ENCODE data around the gene TBC1D22A. TPM values are rescaled to one million over a fixed set of nuclear protein-coding genes. Genes with fewer than 3 reads are reported as not detected.

The TBC1D22A gene
- total RNA-seq, 1 donor from 2014 or later: 18.9 TPM

- peaks cover 30% of the 10 kb centered on the region for H3K4me1 Mint-ChIP-seq (ENCODE audit: low read depth)
- no peak overlapping the region for H3K4me3 Mint-ChIP-seq (ENCODE audit: unreplicated experiment)
- no peak for DNase-seq (ENCODE audit: low spot score)
- no peak overlapping the region for H3K27ac Mint-ChIP-seq (ENCODE audit: unreplicated experiment)
- peaks cover 3% of the 10 kb centered on the region for H3K36me3 Mint-ChIP-seq (ENCODE audit: low read depth)
- no peak for TF ChIP-seq CTCF (IDR thresholded peaks at IDR 0.05)
- no peaks in the 10 kb centered on the region for H3K9me3 Mint-ChIP-seq (ENCODE audit: low read depth)
- H3K27me3 Mint-ChIP-seq (ENCODE audit: low read depth): no peaks in the 10 kb centered on the region
Measured at GRCh38 chr22:46933040-46933930, 170.8 kb downstream of the TBC1D22A start.

- H3K4me1 Mint-ChIP-seq (ENCODE audit: low read depth): peaks cover 30% of the 10 kb centered on the region
- DNase-seq (ENCODE audit: low spot score): no peak
- peaks cover 3% of the 10 kb centered on the region for H3K36me3 Mint-ChIP-seq (ENCODE audit: low read depth)
- TF ChIP-seq CTCF (IDR thresholded peaks at IDR 0.05): no peak
- H3K9me3 Mint-ChIP-seq (ENCODE audit: low read depth): no peaks in the 10 kb centered on the region
- no peak overlapping the region for H3K4me3 Mint-ChIP-seq (ENCODE audit: unreplicated experiment)
- H3K27me3 Mint-ChIP-seq (ENCODE audit: low read depth): no peaks in the 10 kb centered on the region
- peak overlapping the region; percentile 45 for H3K27ac Mint-ChIP-seq (ENCODE audit: unreplicated experiment)
Measured at GRCh38 chr22:46934172-46934745, 171.8 kb downstream of the TBC1D22A start.

- no peak for TF ChIP-seq CTCF (IDR thresholded peaks at IDR 0.05)
- Mint-ChIP-seq H3K36me3 (ENCODE audit: low read depth) (peaks cover 3% of the 10 kb centered on the region), H3K4me3 (ENCODE audit: unreplicated experiment) (no peak overlapping the region), H3K9me3 (ENCODE audit: low read depth) (no peaks in the 10 kb centered on the region), H3K27me3 (ENCODE audit: low read depth) (no peaks in the 10 kb centered on the region), H3K27ac (ENCODE audit: unreplicated experiment) (peak overlapping the region; percentile 45), H3K4me1 (ENCODE audit: low read depth) (peaks cover 30% of the 10 kb centered on the region)
- DNase-seq (ENCODE audit: low spot score): no peak
Measured at GRCh38 chr22:46934746-46935491, 172.5 kb downstream of the TBC1D22A start.

- peaks cover 30% of the 10 kb centered on the region for H3K4me1 Mint-ChIP-seq (ENCODE audit: low read depth)
- H3K9me3 Mint-ChIP-seq (ENCODE audit: low read depth): no peaks in the 10 kb centered on the region
- TF ChIP-seq CTCF (IDR thresholded peaks at IDR 0.05): no peak
- peaks cover 2% of the 10 kb centered on the region for H3K36me3 Mint-ChIP-seq (ENCODE audit: low read depth)
- no peak overlapping the region for H3K4me3 Mint-ChIP-seq (ENCODE audit: unreplicated experiment)
- H3K27me3 Mint-ChIP-seq (ENCODE audit: low read depth): no peaks in the 10 kb centered on the region
- peak overlapping the region; percentile 59 for H3K27ac Mint-ChIP-seq (ENCODE audit: unreplicated experiment)
- DNase-seq (ENCODE audit: low spot score): no peak
Measured at GRCh38 chr22:46935506-46936377, 173.3 kb downstream of the TBC1D22A start.
